Upper lobe of left lung (tissue), 6 donors: Measurements from ENCODE around the gene DYSF. TPM values are rescaled to one million over a fixed set of nuclear protein-coding genes. Genes with fewer than 3 reads are reported as not detected.
A peak's percentile ranks its signal among the peaks of the same experiment; 100 is the strongest.

ENCODE experiments used
- ATAC-seq, 2 donors: fragments of 200-7000 bp; cut with Tn5 transposase; one replicate each; pipeline ENCODE4 v1.9.1; 2022; ENCODE audit warnings: mild to moderate bottlenecking in 2 of 2, moderate library complexity in 2 of 2; ENCODE audit not compliant: low FRiP score in 2 of 2
- DNase-seq, 2 donors: peaks; one replicate each; pipeline ENCODE4 v3.0.0-alpha.2; 2019 to 2020
- H3K27ac ChIP-seq, 4 donors: fragments of 200-600 bp; sonication (generic); one replicate each; pipeline ENCODE4 v1.5.1; 2016 to 2019
- H3K27me3 ChIP-seq, 4 donors: fragments of 200-600 bp; sonication (generic); one replicate each; pipeline ENCODE4 v1.5.1; 2017 to 2019
- H3K36me3 ChIP-seq, 4 donors: fragments of 200-600 bp; sonication (generic); one replicate each; pipeline ENCODE4 v1.5.1; 2016 to 2019
- H3K4me1 ChIP-seq, 4 donors: fragments of 200-600 bp; sonication (generic); one replicate each; pipeline ENCODE4 v1.5.1; 2018 to 2019
- H3K4me3 ChIP-seq, 4 donors: fragments of 200-600 bp; sonication (generic); one replicate each; pipeline ENCODE4 v1.5.1; 2017 to 2019; ENCODE audit warnings: mild to moderate bottlenecking in 2 of 4, moderate library complexity in 1 of 4
- H3K9me3 ChIP-seq, 4 donors: fragments of 200-600 bp; sonication (generic); one replicate each; pipeline ENCODE4 v1.5.1; 2018 to 2019
- CTCF ChIP-seq, 6 experiments: fragments of 450-650 bp in 4 of 6; fragments of 200-600 bp in 2 of 6; sonication (generic) in 2 of 6; IDR thresholded peaks; one replicate each; pipeline ENCODE4 v1.5.1; 2016 to 2019; ENCODE audit warnings: antibody characterized with exemption in 6 of 6
- EP300 ChIP-seq, 4 donors: sonication (generic); formaldehyde crosslinking; IDR thresholded peaks; one replicate each; pipeline ENCODE4 v1.5.1; 2017; ENCODE audit warnings: antibody characterized with exemption in 4 of 4, control low read depth in 2 of 4
- POLR2A ChIP-seq, 4 donors: fragments of 450-650 bp; IDR thresholded peaks; one replicate each; pipeline ENCODE4 v1.5.1; 2016 to 2017; ENCODE audit warnings: antibody characterized with exemption in 4 of 4, mild to moderate bottlenecking in 2 of 4
- POLR2AphosphoS5 ChIP-seq, 2 donors: sonication (generic); formaldehyde crosslinking; IDR thresholded peaks; one replicate each; pipeline ENCODE4 v1.5.1; 2017; ENCODE audit warnings: antibody characterized with exemption in 2 of 2
- WGBS, 2 donors: methylation state at CpG; one replicate each; pipeline ENCODE4 v1.1.5; 2017 to 2018; 5-methylcytosine and 5-hydroxymethylcytosine counted together
- total RNA-seq, 6 donors: library from RNA; depleted of rRNA in 4 of 6; stranded (reverse); fragments of >200 nt in 4 of 6; gene quantifications; one replicate each; pipeline versions ENCODE4 v1.1.0 to v1.2.1, GENCODE V29; 2016 to 2021
- donor health status: DM: no; HTN: no; CAD: no; lungs with moderate emphysema.
- donor health status: DM: no; HTN: yes; CAD: no; lungs with severe emphysema.

DYSF gene
- total RNA-seq, 6 donors from 2014 or later, result 17.5 to 72.7 (median 42.7) TPM

DNA sequence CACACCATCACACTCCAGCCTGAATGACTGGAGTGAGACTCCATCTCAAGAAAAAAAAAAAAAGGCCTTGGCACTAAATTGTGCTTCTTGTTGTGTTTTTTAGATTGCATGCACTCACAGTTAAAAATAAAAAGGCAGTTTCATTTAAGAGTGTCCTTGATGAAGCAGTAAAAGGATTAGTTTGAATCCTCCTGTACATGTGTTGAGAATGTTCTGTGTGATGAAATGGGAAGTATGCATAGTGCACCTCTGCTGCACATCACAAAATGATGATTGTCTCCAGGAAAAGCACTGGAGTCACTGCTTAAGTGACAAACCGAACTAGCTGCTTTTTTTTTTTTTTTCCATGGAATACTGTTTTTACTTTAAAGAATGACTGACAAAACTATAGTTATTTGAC lies 23.1 kb downstream of the DYSF start:
- H3K27me3 ChIP-seq, result no peaks in the 10 kb centered on the region
- 49 to 52% methylated on average over 1 of the region's 1 CpG for WGBS, 2 donors
- no peak overlapping the region for H3K4me3 ChIP-seq
- no peaks in the 10 kb centered on the region for H3K36me3 ChIP-seq
- no peak for DNase-seq
- no peak for ATAC-seq
- H3K9me3 ChIP-seq, result no peaks in the 10 kb centered on the region
- TF ChIP-seq POLR2AphosphoS5 (IDR thresholded peaks at IDR 0.05) (no peak), EP300 (IDR thresholded peaks at IDR 0.05) (no peak), POLR2A (IDR thresholded peaks at IDR 0.05) (no peak), CTCF (IDR thresholded peaks at IDR 0.05) (no peak)
- H3K27ac ChIP-seq, result peak overlapping the region in 2 of 4 donors; percentile 80 to 81
- H3K4me1 ChIP-seq, result peaks cover 17 to 33% (median 19%) of the 10 kb centered on the region in 4 donors

DNA sequence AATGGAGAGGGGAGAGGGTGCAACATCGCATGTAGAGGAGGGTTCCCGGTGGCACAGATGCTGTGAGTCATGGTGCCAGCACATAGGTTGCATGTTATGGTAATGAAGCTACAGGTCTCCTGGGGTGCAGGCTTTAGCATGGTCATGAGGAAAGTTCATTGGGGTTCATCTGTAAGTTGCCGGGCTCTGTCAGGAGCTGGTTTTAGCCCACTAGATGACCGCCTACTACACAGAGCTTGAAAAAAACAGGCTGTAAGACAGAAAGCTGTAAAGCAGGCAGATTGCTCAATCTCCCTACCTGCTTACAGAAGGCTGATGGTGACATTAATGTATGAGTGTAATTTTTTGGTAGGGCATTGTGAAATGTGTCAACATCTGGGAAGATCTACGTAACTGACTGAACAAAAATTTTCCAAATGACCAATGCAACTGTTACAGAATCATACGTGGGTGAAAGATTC lies 23.9 kb downstream of the DYSF start:
- H3K27ac ChIP-seq, result peak overlapping the region in 2 of 4 donors; percentile 80 to 81
- TF ChIP-seq POLR2AphosphoS5 (IDR thresholded peaks at IDR 0.05) (no peak), EP300 (IDR thresholded peaks at IDR 0.05) (no peak), CTCF (IDR thresholded peaks at IDR 0.05) (no peak), POLR2A (IDR thresholded peaks at IDR 0.05) (no peak)

GRCh38 chr2:71478806-71479205 lies 25.4 kb downstream of the DYSF start:
- ATAC-seq, result no peak
- TF ChIP-seq POLR2A (IDR thresholded peaks at IDR 0.05) (no peak), POLR2AphosphoS5 (IDR thresholded peaks at IDR 0.05) (no peak), EP300 (IDR thresholded peaks at IDR 0.05) (no peak), CTCF (IDR thresholded peaks at IDR 0.05) (no peak)
- peaks cover 14 to 33% (median 17%) of the 10 kb centered on the region in 4 donors for H3K4me1 ChIP-seq

More for the DNA sequence above, 23.9 kb downstream of the DYSF start:
- Histone ChIP-seq H3K4me3 (no peak overlapping the region), H3K36me3 (peaks cover 0 to 8% (median 2%) of the 10 kb centered on the region in 4 donors), H3K9me3 (no peaks in the 10 kb centered on the region), H3K4me1 (peaks cover 14 to 33% (median 19%) of the 10 kb centered on the region in 4 donors), H3K27me3 (no peaks in the 10 kb centered on the region)
- DNase-seq (no peak), ATAC-seq (no peak)
- 62 to 78% methylated on average over 6 of the region's 6 CpGs for WGBS, 2 donors

GRCh38 chr2:71479261-71479660 lies 25.9 kb downstream of the DYSF start:
- TF ChIP-seq CTCF (IDR thresholded peaks at IDR 0.05), result no peak
- no peak for TF ChIP-seq POLR2A (IDR thresholded peaks at IDR 0.05)
- TF ChIP-seq EP300 (IDR thresholded peaks at IDR 0.05), result no peak
- no peak for TF ChIP-seq POLR2AphosphoS5 (IDR thresholded peaks at IDR 0.05)
- Histone ChIP-seq H3K27ac (peak overlapping the region in 1 of 4 donors; percentile 80), H3K27me3 (no peaks in the 10 kb centered on the region), H3K9me3 (no peaks in the 10 kb centered on the region), H3K4me1 (peaks cover 10 to 29% (median 15%) of the 10 kb centered on the region in 4 donors), H3K4me3 (no peak overlapping the region), H3K36me3 (peaks cover 0 to 19% (median 2%) of the 10 kb centered on the region in 4 donors)
- ATAC-seq, result no peak
- no peak for DNase-seq
- WGBS, 2 donors, result 95 to 99% methylated on average over 4 to 5 of the region's 5 CpGs

More at GRCh38 chr2:71478806-71479205, 25.4 kb downstream of the DYSF start:
- Histone ChIP-seq H3K4me3 (no peak overlapping the region), H3K36me3 (peaks cover 0 to 19% (median 2%) of the 10 kb centered on the region in 4 donors), H3K27ac (peak overlapping the region in 1 of 4 donors; percentile 80), H3K27me3 (no peaks in the 10 kb centered on the region), H3K9me3 (no peaks in the 10 kb centered on the region)
- no peak for DNase-seq
- WGBS, 2 donors, result 70 to 92% methylated on average over 6 of the region's 6 CpGs

- Histone ChIP-seq H3K9me3 (no peaks in the 10 kb centered on the region), H3K4me1 (peaks cover 0 to 10% (median 2%) of the 10 kb centered on the region in 4 donors), H3K27me3 (no peaks in the 10 kb centered on the region), H3K36me3 (peaks cover 0 to 19% (median 2%) of the 10 kb centered on the region in 4 donors), H3K4me3 (no peak overlapping the region), H3K27ac (no peak overlapping the region)
- DNase-seq (no peak), ATAC-seq (no peak)
- TF ChIP-seq CTCF (IDR thresholded peaks at IDR 0.05) (no peak), POLR2A (IDR thresholded peaks at IDR 0.05) (no peak), POLR2AphosphoS5 (IDR thresholded peaks at IDR 0.05) (no peak), EP300 (IDR thresholded peaks at IDR 0.05) (no peak)
- 84 to 90% methylated on average over 1 to 4 of the region's 4 CpGs for WGBS, 2 donors
Measured at GRCh38 chr2:71481111-71481510, 27.8 kb downstream of the DYSF start.
